Activated CD8-positive, alpha-beta memory T cell treated with anti-CD3 and anti-CD28 coated beads for 36 hours (primary cell): ENCODE measurements around the gene COL20A1. TPM values are rescaled to one million over a fixed set of nuclear protein-coding genes. Genes with fewer than 3 reads are reported as not detected.
"Not testable (repeated sequence)": the region's sequence is repeated elsewhere in the genome, so short reads cannot be mapped to it uniquely, and the experiment has no call there.

Source experiments
- CTCF ChIA-PET: fragments of 350-600 bp; sonication (Branson Sonifier 250); formaldehyde crosslinking; loops from one replicate; lab custom pipeline; 2021; ENCODE audit warnings: antibody characterized with exemption; lab: Charles Lee
- POLR2A ChIA-PET: fragments of 350-600 bp; sonication (Branson Sonifier 250); formaldehyde crosslinking; loops from one replicate; lab custom pipeline; 2021; ENCODE audit warnings: antibody characterized with exemption; lab: Charles Lee
- total RNA-seq, 2 experiments: library from RNA; stranded (reverse); gene quantifications; one replicate each; pipeline ENCODE4 v1.2.3, GENCODE V29; 2021

COL20A1 gene
- total RNA-seq, 2 experiments from 2014 or later, result not detected

DNA sequence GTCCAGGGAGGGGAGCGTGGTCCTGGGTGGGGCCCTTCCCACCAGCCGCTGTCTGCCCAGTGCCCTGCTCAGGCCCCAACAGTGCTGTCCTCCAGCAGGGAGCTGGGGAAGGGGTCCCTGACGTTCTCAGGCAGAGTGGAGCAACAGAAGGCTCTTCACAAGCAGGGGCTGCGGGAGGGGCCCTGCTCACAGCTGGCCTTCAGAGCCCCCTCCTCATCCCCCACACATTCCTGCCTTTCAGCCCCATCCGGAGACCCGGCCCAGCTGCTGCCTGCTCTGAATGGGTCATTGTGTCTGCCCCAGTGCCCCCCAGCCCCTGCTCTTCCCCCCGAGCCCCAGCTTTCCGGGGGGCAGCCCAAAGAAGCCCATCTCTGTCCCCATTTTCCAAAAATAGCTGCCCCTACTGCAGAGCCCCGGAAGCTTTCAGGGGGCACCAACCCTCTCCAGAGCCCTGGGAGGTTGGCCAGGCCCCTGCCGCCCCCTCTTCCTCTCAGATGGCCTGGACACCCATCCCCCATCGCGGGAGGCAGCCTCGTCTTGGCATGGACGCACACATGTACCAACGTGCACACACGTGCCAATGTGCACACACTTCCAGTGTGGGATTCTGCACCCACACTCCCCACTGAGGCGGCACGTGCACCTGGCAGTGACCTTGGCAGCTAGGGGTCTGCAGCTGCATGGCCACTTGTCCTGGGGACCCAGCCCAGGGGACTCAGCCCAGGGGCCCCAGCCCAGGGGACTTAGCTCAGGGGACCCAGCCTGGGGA lies 3.7 kb downstream of the COL20A1 start:
- CTCF ChIA-PET, result no interaction called here
- POLR2A ChIA-PET, result no interaction called here

DNA sequence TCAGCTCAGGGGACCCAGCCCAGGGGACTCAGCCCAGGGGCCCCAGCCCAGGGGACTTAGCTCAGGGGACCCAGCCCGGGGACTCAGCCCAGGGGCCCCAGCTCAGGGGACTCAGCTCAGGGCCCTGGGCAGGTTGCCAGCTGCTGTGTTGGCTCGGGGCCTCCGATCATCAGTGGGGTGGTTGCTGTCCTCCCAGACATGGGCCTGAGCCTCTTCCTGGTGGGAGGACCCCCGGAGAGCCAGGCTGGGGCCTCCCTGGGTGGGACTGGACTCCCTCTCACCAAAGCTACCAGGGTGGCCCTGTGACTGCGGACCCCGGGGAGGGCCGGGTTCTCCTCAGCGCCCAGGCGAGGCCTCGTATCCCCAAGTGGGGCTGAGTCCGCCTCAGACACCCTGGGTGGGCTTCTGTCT lies 4.4 kb downstream of the COL20A1 start:
- ChIA-PET POLR2A (no interaction called here), CTCF (no interaction called here)

DNA sequence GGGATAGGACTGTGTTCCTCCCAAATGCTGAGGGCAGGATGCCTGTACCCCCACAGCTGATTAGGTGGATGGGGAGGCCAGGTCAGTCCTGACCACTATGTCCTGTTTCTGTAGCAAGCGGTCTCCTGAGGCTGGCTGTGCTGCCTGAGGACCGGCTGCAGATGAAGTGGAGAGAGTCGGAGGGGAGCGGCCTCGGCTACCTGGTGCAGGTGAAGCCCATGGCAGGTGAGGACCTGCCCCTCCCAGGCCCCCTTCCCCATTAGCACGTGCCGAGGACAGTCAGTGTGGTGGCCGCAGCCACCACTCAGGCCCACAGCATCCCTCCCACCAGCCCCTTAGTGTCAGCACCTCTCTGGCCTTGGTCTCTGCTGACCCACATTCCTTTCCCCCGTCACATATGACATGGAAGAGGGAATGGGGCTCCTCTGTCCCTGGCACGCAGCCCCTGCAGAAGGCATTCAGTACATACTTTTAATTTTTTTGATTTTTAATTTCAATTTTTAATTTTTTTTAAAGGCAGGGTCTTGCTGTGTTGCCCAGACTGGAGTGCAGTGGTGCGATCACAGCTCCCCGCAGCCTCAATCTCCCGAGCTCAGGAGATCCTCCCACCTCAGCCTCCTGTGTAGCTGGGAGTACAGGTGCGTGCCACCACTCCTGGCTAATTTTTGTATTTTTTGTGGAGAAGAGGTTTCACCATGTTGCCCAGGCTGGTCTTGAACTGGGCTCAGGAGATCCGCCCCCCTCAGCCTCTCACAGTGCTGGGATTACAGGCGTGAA lies 5.0 kb downstream of the COL20A1 start:
- CTCF ChIA-PET, result no interaction called here
- POLR2A ChIA-PET, result no interaction called here

DNA sequence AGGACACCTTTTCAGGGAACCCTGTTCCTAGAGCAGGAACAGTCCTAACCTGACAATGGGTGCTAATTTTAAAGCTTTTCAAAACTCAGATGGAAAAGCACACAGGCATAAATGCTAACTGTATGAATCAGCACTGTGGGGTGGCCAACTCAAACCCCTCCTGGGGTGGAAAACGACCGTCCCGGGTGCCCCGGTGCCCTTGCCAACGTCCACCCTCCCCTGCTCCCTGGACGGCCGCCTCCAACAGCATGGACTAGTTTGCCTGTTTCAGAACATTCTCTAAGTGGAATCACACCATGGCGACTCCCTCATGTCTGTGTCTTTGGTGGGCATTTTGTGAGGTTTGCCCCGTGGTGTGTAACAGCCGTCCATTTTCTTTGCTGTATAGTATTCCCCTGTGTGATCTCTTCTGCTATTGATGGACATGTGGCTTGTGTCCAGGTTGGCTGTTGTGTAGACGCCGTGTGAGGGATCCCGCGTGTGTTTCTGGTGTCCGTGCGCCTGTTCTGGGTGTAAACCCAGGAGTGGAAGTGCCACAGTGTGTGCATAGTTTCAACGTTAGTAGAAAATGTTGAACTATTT lies 5.8 kb downstream of the COL20A1 start:
- CTCF ChIA-PET, result no interaction called here
- POLR2A ChIA-PET, result no interaction called here

DNA sequence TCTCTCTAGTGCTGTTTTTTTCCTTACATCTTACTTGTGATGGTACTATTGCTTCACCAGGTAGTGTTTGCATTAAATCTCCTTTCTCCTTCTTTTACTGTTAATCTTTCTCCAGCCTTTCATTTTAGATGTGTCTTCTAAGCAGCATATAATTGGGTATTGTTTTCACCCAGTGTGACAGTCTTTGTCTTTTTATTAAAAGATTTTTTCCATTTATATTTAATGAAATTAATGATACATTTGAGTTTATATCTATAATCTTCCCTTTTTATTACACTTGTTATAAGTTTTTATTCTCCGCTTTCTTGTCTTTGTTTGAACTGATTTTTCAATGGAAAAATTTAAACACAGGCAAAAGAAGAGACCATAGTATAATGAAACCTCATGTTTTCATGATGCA lies 8.7 kb downstream of the COL20A1 start:
- CTCF ChIA-PET, result interaction anchor here (1.2 kb wide), 1 partner anchor 11 kb away, joined by 3 read pairs; no protein-coding TSS in a partner anchor
- POLR2A ChIA-PET, result no interaction called here

DNA sequence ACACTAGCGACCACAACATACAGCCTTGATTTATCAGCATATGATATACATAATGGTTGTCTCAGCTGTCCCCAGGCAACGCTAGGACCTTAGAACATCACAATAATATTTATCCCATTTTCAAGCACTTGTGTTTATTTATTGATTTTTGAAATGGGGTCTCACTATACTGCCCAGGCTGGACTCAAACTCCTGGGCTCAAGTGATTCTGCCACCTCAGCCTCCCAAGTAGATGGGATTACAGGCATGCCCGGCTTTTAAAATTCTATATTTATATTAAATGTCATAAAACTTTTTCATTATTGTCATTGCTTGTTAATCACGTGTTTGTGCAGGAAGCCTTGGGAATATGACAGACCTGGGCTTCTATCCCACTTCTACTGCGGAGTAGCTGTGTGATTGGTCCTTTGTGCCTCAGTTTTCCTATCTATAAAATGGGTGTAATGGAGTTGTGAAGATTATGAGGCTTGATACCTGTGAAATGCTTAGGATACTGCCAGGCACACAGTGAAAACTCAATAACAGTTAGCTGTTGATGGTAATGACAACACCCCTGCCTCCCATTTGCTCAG lies 10.2 kb downstream of the COL20A1 start:
- ChIA-PET CTCF (no interaction called here), POLR2A (no interaction called here)

DNA sequence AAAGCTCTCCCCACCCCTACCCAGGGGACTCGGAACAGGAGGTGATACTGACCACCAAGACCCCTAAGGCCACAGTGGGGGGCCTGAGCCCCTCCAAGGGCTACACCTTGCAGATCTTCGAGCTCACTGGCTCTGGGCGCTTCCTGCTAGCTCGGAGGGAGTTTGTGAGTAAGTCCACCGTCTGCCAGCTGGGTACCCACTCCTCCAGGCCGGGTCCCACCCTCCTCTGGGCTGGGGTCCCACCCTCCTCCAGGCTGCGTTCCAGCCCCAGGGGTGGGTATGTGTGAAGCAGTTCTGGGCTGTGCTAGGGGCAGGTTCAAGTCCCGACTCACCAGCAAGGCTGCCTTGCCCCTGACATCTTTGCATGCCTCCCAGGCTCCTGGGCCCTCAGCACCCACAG lies 12.4 kb downstream of the COL20A1 start:
- POLR2A ChIA-PET, result no interaction called here
- CTCF ChIA-PET, result no interaction called here

DNA sequence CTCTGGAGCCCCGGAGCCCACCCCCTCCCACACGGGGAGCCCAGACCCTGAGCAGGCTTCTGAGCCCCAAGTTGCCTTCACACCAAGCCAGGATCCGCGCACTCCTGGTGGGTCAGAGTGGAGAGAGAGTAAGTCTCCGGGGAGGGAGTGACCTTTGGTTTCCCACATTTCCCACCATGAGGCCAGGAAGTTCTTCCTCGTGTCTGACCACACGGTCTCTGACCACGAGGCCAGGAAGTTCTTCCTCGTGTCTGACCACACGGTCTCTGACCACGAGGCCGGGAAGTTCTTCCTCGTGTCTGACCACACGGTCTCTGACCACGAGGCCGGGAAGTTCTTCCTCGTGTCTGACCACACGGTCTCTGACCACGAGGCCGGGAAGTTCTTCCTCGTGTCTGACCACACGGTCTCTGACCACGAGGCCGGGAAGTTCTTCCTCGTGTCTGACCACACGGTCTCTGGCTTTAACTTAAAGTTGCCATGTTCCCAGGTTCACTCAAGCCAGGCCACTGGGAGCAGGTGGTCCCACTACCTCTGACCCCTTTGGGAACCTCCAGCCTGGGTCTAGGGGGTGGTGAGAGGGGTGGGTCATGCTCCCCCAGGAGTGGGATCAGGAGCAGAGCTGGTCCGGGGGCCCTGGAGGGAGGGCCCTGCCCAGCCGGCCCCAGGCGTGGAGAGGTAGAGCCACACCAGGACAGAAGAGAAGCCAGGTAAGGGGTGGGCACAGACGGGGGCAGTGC lies 13.1 kb downstream of the COL20A1 start:
- CTCF ChIA-PET, POLR2A ChIA-PET: not testable (repeated sequence)

DNA sequence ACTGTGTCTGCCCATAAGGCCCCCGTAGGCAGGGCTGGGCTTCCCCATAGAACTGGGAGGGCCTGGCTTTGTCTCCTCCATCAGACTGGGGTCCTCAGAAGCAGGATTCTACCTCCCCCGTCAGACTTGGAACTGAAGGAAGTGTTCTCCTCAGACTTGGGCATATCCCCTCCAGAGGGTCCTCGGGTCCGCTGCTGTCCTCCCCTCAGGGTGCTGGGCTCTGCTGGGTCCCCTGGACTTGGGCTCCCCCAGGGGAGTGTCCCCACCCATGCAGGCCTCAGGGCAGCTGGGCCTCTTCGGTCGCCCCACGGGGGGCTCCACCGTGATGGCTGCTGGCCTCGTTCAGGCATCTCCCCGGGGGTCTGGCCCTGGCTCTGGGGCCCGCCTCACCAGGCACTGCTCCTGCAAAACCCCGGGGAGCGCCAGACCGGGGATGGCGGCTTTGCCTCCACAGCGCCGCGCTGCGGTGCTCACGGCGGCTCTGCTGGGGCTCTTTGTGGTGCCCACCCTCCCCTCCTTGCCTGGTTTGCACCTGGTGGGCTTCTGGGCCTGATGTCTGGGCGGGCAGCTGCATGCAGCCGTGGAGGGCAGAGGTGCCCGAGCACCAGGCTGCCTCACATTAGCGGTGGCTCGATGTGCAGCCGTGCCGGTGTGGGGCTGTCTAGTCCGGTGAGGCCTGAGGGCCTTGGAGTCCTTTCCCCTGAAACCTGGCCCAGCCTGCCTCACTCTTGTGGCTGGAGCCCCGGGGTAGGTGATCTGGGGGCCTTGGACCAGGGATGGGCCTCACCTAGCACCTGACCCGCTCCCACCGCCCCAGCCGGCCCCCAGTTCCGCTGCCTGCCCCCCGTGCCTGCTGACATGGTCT lies 13.9 kb downstream of the COL20A1 start:
- POLR2A ChIA-PET, result no interaction called here
- CTCF ChIA-PET, result no interaction called here

DNA sequence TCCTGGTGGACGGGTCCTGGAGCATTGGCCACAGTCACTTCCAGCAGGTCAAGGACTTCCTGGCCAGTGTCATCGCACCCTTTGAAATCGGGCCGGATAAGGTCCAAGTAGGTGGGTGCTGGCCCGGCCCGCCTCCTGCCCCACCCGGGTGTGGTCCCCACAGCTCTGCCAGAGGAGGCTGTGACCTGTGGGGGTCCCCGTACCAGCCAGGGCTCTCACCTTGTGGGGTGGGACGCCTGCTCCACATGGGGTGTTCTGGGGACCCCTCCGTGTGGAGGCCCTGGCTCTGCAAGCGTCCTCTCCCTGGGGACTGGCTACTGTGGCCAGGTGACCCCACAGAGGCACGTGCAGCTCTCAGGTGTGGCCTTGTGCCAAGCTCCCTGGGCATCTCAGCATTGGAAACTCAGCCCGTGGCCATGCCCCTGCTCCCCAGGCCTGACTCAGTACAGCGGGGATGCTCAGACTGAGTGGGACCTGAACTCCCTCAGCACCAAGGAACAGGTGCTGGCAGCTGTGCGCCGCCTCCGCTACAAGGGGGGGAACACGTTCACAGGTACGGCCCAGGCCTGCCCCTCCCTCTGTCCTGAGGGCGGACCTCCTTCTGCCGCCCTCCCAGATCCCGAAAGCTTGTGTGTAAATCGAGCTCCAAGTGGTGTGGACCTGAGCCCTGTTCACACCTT lies 14.7 kb downstream of the COL20A1 start:
- CTCF ChIA-PET, result no interaction called here

DNA sequence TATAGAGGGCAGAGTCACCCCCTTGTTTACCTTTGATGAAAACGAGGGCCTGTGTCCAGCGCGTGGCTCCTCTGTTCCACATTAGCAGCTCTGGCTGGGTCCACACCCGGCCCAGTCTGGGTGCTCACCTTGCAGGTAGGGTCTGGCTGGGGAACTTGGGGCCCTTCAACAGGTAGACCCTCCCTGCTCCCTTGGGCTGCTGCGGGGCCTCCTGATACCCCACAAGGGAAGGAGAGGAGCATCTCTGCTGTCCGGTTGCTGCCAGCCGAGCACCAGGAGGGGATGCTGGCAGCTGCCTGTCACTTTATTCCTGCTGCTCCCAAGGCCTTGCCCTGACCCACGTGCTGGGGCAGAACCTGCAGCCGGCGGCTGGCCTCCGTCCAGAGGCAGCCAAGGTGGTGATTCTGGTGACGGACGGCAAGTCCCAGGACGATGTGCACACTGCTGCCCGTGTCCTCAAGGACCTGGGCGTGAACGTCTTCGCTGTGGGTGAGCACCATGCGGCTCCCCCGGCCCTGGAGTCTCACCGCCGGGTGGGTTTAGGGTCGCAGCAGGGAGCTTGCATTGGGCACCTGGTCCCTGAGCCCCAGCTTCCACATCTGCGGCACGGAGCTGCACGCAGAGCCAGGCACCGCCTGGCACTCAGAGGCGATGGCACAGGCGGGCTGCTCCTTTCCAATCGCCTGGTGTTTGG lies 15.4 kb downstream of the COL20A1 start:
- CTCF ChIA-PET, result no interaction called here
- POLR2A ChIA-PET, result no interaction called here

More for the DNA sequence above, 14.7 kb downstream of the COL20A1 start:
- POLR2A ChIA-PET, result no interaction called here

DNA sequence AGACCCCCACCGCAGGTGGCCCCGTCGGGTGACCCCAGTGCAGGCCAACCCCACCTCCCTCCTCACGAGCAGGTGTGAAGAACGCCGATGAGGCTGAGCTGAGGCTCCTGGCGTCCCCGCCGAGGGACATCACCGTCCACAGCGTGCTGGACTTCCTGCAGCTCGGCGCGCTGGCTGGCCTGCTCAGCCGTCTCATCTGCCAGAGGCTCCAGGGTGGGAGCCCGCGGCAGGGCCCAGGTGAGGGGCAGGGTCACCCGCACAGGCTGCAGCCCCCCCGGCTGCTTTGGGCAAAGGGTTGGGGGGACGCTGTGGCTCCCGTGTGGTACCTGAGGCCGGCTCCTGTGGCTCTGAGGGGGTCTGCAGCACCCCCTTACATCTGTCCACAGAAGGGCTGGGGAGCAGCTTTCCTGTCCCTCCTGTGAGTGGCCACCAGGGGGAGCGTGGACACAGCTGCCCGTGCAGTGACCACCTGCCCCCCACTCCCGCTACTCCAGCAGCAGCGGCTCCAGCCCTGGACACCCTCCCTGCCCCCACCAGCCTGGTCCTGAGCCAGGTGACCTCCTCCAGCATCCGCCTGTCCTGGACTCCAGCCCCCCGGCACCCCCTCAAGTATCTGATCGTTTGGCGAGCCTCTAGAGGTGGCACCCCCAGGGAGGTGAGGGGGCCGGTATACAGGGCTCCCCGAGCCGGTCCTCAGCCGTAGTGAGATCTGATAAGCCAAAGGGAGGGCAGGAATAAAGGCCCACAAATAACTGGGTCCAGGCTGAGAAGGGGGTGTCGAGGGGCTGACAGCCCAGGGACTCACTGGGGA lies 16.5 kb downstream of the COL20A1 start:
- CTCF ChIA-PET, result interaction anchor here (0.9 to 1.8 kb wide), 4 partner anchors 21 to 72 kb away, joined by 3 to 8 read pairs (median 4); no protein-coding TSS in a partner anchor
- POLR2A ChIA-PET, result no interaction called here

DNA sequence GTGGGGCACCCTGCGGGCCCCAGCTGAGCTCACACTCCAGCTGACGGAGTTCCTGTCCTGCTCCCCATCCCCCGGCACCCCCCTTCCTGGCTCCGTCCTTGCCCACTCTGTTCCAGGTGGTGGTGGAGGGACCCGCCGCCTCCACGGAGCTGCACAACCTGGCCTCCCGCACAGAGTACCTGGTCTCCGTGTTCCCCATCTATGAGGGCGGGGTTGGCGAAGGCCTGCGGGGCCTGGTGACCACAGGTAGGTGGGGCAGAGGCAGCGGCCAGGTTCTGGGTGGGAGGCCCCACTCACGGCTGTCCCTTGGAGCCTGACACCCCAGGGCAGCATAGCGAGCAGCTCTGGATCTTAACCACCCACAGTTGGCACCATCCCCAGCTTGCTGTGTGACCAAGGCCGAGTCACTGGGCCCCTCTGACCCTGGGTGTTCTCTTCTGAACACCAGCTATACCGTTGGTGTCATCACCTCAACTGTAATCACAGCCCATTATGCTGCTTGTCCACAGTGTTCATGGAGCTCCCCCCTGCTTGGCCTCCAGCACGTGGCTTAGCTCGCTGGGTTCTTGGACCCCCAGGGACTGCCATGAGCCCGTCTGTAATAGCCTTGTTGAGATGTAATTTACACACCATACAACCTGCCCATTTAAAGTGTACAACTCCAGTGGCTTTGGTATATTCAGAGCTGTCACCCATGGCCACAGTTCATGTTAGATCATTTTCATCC lies 17.4 kb downstream of the COL20A1 start:
- ChIA-PET CTCF (interaction anchor here (0.9 to 1.8 kb wide), 4 partner anchors 20 to 71 kb away, joined by 3 to 8 read pairs (median 4); no protein-coding TSS in a partner anchor), POLR2A (no interaction called here)

DNA sequence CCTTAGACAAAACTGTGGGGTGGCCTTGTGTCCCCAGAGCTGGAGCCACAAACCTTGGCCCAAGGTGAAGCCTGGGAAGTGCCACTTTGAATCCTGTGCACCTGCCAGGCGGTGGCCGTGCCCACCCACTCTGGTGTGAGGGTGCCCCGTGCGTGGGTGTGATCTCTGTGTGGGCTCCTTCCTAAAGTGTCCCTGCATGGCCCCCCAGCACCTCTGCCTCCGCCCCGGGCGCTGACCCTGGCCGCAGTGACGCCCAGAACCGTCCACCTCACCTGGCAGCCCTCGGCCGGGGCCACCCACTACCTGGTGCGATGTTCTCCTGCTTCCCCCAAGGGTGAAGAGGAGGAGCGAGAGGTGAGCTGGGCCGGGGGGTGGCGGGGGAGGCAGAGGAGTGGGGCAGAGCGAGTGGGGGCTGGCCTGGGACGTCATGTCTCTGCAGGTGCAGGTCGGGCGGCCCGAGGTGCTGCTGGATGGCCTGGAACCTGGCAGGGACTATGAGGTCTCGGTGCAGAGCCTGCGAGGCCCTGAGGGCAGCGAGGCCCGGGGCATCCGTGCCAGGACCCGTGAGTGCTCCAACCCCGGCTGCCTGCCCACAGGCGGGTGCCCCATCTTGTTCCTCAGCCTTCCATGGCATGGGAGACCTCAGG lies 18.3 kb downstream of the COL20A1 start:
- ChIA-PET CTCF (no interaction called here), POLR2A (no interaction called here)

DNA sequence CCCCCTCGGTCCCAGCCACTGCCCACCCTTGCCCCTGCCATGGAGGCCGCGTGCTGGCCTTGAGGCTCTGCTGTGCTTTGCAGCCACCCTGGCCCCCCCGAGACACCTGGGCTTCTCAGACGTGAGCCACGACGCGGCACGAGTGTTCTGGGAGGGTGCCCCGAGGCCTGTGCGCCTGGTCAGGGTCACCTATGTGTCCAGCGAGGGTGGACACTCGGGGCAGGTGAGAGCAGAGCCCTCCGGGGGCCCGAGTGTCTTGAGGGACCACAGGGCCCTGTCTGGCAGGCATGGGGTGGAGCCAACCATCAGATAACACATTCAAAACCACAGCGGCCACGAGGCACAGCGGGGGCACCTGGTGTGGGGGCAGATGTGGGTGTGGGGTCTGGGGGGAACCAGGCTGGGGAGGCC lies 18.9 kb downstream of the COL20A1 start:
- CTCF ChIA-PET, result no interaction called here
- POLR2A ChIA-PET, result no interaction called here
